Keratinocyte (primary cell): Measurements from ENCODE around the gene OPRL1. TPM values are rescaled to one million over a fixed set of nuclear protein-coding genes. Genes with fewer than 3 reads are reported as not detected.

Experiments used
- DNase-seq: peaks from one replicate; pipeline ENCODE4 v3.0.0-alpha.2; 2011; ENCODE audit warnings: low read depth, missing footprints, low spot score
- FAIRE-seq: peaks from 2 replicates; lab custom pipeline; 2011; peaks lifted over from hg19 to GRCh38; lab: Jason Lieb, UNC
- H2AFZ ChIP-seq: 2 replicates; pipeline ENCODE4 v1.6.0; 2012; ENCODE audit warnings: low read length, control low read depth, inconsistent platforms; ENCODE audit not compliant: control insufficient read depth
- H3K27ac ChIP-seq: 2 replicates; pipeline ENCODE4 v1.5.1; 2011; ENCODE audit warnings: low read length; ENCODE audit not compliant: control insufficient read depth, insufficient read depth
- H3K27me3 ChIP-seq: 3 replicates; pipeline ENCODE4 v1.6.0; 2011; ENCODE audit warnings: low read length; ENCODE audit not compliant: control insufficient read depth, insufficient read depth; ENCODE audit errors: extremely low read depth
- H3K36me3 ChIP-seq, 2 experiments: 2 replicates in 1 of 2; 3 replicates in 1 of 2; pipeline ENCODE4 v1.5.1; 2011; ENCODE audit warnings: low read length in 2 of 2, mild to moderate bottlenecking in 1 of 2; ENCODE audit not compliant: control insufficient read depth in 2 of 2, insufficient read depth in 2 of 2; ENCODE audit errors: extremely low read depth in 1 of 2
- H3K4me1 ChIP-seq: 3 replicates; pipeline ENCODE4 v1.5.1; 2011; ENCODE audit warnings: low read length; ENCODE audit not compliant: control insufficient read depth, insufficient read depth; ENCODE audit errors: extremely low read depth
- H3K4me2 ChIP-seq: 3 replicates; pipeline ENCODE4 v1.6.0; 2011; ENCODE audit warnings: low read depth, low read length; ENCODE audit not compliant: control insufficient read depth, insufficient read depth; ENCODE audit errors: extremely low read depth
- H3K4me3 ChIP-seq, 3 experiments: fragments of 200-600 bp in 1 of 3; sonication (generic) in 1 of 3; 2 replicates in 2 of 3; 3 replicates in 1 of 3; pipeline ENCODE4 v1.5.1; 2011 to 2016; ENCODE audit warnings: low read length in 3 of 3, mild to moderate bottlenecking in 3 of 3, control low read depth in 2 of 3, inconsistent platforms in 1 of 3, low read depth in 1 of 3, mixed read lengths in 1 of 3, mixed run types in 1 of 3, moderate library complexity in 1 of 3; ENCODE audit not compliant: control insufficient read depth in 2 of 3, insufficient read depth in 2 of 3; ENCODE audit errors: extremely low read depth in 1 of 3
- H3K79me2 ChIP-seq: 2 replicates; pipeline ENCODE4 v1.6.0; 2012; ENCODE audit warnings: low read length; ENCODE audit not compliant: control insufficient read depth, insufficient read depth
- H3K9ac ChIP-seq: 3 replicates; pipeline ENCODE4 v1.6.0; 2011; ENCODE audit warnings: low read length; ENCODE audit not compliant: control insufficient read depth, insufficient read depth; ENCODE audit errors: extremely low read depth
- H3K9me1 ChIP-seq: 3 replicates; pipeline ENCODE4 v1.6.0; 2011; ENCODE audit warnings: low read length; ENCODE audit not compliant: control insufficient read depth, insufficient read depth; ENCODE audit errors: extremely low read depth
- H3K9me3 ChIP-seq: 2 replicates; pipeline ENCODE4 v1.5.1; 2012; ENCODE audit warnings: low read depth, low read length; ENCODE audit not compliant: control insufficient read depth
- H4K20me1 ChIP-seq: 3 replicates; pipeline ENCODE4 v1.6.0; 2011; ENCODE audit warnings: low read length; ENCODE audit not compliant: control insufficient read depth, insufficient read depth; ENCODE audit errors: extremely low read depth
- EZH2 ChIP-seq: IDR thresholded peaks from one replicate; pipeline ENCODE4 v1.6.1; 2012; ENCODE audit warnings: inconsistent platforms, mild to moderate bottlenecking, low read length, moderate library complexity
- dilution Hi-C: fragments of 300-500 bp; cut with MboI; formaldehyde crosslinking; loops from one replicate; pipeline ENCODE4 v1.7.0; 2020; ENCODE audit warnings: low sequenced_read_pairs; ENCODE audit not compliant: extremely low pct_ligation_motif_present
- polyA plus RNA-seq, 5 experiments: library from polyadenylated mRNA; depleted of rRNA in 3 of 5; stranded (reverse) in 3 of 5; stranded (forward) in 1 of 5; unstranded in 1 of 5; fragments of >200 nt; gene quantifications; 1 replicate in 1 of 5; 2 replicates in 3 of 5; 3 replicates in 1 of 5; pipeline versions ENCODE4 v1.2.1 to v1.2.3, GENCODE V29; 2011 to 2012; ENCODE audit warnings: missing spikeins in 2 of 5, low read depth in 1 of 5, low replicate concordance in 1 of 5
- TF ChIP-seq, protein P1 (sequence below), 3 experiments: IDR thresholded peaks in 1 of 3; conservative IDR thresholded peaks in 1 of 3; optimal IDR thresholded peaks in 1 of 3; 2 replicates in 2 of 3; 3 replicates in 1 of 3; pipeline versions ENCODE3 to v1.5.1; 2011; ENCODE audit warnings: low read length in 3 of 3, mild to moderate bottlenecking in 3 of 3, moderate library complexity in 2 of 3, control low read depth in 1 of 3, inconsistent platforms in 1 of 3; ENCODE audit not compliant: insufficient read depth in 2 of 3; ENCODE audit errors: extremely low read depth in 1 of 3

The OPRL1 gene
- polyA plus RNA-seq, 1 donor (not counting 4 experiments of a cell fraction or from before 2014, with no cell fraction given): 0.25 TPM

DNA sequence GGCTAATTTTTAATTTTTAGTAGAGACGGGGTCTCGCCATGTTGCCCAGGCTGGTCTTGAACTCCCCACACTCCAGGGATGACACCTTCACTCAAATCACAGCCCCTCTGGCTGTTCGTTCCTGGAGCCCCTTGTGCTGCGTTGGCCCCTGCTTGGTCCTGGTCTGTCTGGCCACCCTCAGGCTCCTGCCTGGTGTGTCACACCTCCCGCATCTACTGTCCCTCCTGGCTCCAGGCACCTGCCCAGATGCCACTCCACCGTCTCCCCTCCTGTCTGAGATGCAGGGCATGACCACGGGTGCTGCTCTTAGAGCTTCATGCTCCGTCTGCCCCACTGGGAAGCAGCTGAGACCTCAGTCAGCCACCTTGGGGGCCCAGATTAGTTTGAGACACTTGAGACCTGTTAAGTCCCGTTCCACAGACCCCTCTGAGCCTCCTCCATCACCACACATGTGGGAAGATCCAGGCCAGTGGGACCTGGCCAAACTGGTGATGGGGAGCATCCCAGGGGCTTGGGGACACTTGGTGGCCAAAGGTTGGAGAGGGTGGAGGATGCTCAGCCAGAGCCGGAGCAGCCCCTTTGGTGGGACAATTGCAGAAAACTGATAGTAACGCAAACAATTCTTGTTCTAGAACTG lies 49.4 kb downstream of the OPRL1 start:
- FAIRE-seq (no peak), DNase-seq (no peak)
- Histone ChIP-seq H3K27ac (no peak overlapping the region), H3K4me3 (no peak overlapping the region), H2AFZ (no peak overlapping the region), H3K36me3 (no peaks in the 10 kb centered on the region), H3K4me1 (no peaks in the 10 kb centered on the region), H3K79me2 (no peaks in the 10 kb centered on the region), H3K4me2 (no peak overlapping the region), H4K20me1 (no peaks in the 10 kb centered on the region), H3K9ac (no peak overlapping the region), H3K27me3 (no peaks in the 10 kb centered on the region), H3K9me3 (no peaks in the 10 kb centered on the region), H3K9me1 (no peaks in the 10 kb centered on the region)
- no peak for TF ChIP-seq EZH2
- TF ChIP-seq, protein P1, sequence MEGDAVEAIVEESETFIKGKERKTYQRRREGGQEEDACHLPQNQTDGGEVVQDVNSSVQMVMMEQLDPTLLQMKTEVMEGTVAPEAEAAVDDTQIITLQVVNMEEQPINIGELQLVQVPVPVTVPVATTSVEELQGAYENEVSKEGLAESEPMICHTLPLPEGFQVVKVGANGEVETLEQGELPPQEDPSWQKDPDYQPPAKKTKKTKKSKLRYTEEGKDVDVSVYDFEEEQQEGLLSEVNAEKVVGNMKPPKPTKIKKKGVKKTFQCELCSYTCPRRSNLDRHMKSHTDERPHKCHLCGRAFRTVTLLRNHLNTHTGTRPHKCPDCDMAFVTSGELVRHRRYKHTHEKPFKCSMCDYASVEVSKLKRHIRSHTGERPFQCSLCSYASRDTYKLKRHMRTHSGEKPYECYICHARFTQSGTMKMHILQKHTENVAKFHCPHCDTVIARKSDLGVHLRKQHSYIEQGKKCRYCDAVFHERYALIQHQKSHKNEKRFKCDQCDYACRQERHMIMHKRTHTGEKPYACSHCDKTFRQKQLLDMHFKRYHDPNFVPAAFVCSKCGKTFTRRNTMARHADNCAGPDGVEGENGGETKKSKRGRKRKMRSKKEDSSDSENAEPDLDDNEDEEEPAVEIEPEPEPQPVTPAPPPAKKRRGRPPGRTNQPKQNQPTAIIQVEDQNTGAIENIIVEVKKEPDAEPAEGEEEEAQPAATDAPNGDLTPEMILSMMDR (optimal IDR thresholded peaks at IDR 0.05 in 1 of 3, IDR thresholded peaks at IDR 0.05 in 1 of 3, conservative IDR thresholded peaks at IDR 0.05 in 1 of 3; ENCODE audit: extremely low read depth in 1 of 3, insufficient read depth in 2 of 3, low read length in 3 of 3): no peak
- dilution Hi-C loops: no loop called here

DNA sequence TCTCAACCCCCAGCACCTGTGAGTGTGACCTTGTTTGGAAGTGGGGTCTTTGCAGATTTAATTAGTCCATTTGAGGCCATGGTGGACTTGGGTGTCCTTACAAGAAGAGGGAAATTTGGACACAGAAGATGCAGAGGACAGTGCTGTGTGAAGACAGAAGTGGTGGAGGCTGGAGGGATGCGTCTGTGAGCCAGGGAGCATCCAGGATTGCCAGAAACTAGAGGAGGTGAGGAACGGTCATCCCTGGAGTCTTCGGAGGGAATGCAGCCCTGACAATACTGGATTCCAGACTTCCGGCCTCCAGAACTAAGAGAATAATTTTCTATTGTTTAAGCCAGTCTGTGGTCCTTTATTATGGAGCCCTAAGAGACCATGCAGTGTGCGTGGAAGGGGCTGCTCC lies 50.4 kb downstream of the OPRL1 start:
- Histone ChIP-seq H3K27me3 (no peaks in the 10 kb centered on the region), H3K36me3 (no peaks in the 10 kb centered on the region), H2AFZ (no peak overlapping the region), H3K79me2 (no peaks in the 10 kb centered on the region), H3K4me2 (no peak overlapping the region), H3K9me1 (no peaks in the 10 kb centered on the region), H3K27ac (no peak overlapping the region), H3K9ac (no peak overlapping the region), H3K4me1 (no peaks in the 10 kb centered on the region), H3K9me3 (no peaks in the 10 kb centered on the region), H4K20me1 (no peaks in the 10 kb centered on the region), H3K4me3 (no peak overlapping the region)
- dilution Hi-C loops: no loop called here
- DNase-seq: no peak
- no peak for FAIRE-seq
- TF ChIP-seq, protein P1 (optimal IDR thresholded peaks at IDR 0.05 in 1 of 3, IDR thresholded peaks at IDR 0.05 in 1 of 3, conservative IDR thresholded peaks at IDR 0.05 in 1 of 3; ENCODE audit: extremely low read depth in 1 of 3, insufficient read depth in 2 of 3, low read length in 3 of 3): no peak
- TF ChIP-seq EZH2: no peak
